ENCODE results near the gene TMEM131.
A peak's percentile ranks its signal among the peaks of the same experiment; 100 is the strongest.

Gene TMEM131

DNA sequence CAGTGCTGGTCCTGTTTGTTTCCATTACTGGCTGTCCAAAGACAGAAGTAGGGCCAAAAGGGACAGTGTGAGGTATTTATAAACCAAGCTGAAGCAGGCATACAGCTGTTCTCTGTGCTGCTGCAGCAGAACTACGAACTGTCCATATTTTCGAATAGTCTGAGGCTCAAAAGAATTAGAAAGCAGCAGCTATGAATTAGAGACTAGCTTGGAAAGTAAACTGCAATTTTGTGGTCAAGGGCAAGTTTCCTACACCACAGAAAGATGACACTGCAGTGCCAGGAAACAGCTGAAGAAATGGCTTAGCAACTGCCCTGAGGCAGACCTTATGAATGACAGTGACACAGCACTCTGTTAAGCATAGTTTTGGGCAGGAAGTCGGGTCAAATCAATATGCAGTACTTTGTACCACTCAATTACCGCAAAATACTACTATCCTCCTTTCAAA lies 125.3 kb downstream of the TMEM131 start (continued):
- no peak for TF ChIP-seq ZNF449 (tag by site-specific recombination; IDR thresholded peaks at IDR 0.05)
- TF ChIP-seq YY1 (tag by site-specific recombination; IDR thresholded peaks at IDR 0.05) = no peak
- TF ChIP-seq, protein P1, sequence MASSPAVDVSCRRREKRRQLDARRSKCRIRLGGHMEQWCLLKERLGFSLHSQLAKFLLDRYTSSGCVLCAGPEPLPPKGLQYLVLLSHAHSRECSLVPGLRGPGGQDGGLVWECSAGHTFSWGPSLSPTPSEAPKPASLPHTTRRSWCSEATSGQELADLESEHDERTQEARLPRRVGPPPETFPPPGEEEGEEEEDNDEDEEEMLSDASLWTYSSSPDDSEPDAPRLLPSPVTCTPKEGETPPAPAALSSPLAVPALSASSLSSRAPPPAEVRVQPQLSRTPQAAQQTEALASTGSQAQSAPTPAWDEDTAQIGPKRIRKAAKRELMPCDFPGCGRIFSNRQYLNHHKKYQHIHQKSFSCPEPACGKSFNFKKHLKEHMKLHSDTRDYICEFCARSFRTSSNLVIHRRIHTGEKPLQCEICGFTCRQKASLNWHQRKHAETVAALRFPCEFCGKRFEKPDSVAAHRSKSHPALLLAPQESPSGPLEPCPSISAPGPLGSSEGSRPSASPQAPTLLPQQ (tag by site-specific recombination; IDR thresholded peaks at IDR 0.05) = no peak
- no peak for TF ChIP-seq ZNF324 (tag by site-specific recombination; IDR thresholded peaks at IDR 0.05)
- no peak for TF ChIP-seq ZNF529 (tag by site-specific recombination; IDR thresholded peaks at IDR 0.05; ENCODE audit: insufficient replicate concordance)
- no peak for TF ChIP-seq ZNF202 (tag by site-specific recombination; IDR thresholded peaks at IDR 0.05; ENCODE audit: borderline replicate concordance)
- TF ChIP-seq SCRT2 (tag by site-specific recombination; IDR thresholded peaks at IDR 0.05) = no peak
- TF ChIP-seq, protein P2, sequence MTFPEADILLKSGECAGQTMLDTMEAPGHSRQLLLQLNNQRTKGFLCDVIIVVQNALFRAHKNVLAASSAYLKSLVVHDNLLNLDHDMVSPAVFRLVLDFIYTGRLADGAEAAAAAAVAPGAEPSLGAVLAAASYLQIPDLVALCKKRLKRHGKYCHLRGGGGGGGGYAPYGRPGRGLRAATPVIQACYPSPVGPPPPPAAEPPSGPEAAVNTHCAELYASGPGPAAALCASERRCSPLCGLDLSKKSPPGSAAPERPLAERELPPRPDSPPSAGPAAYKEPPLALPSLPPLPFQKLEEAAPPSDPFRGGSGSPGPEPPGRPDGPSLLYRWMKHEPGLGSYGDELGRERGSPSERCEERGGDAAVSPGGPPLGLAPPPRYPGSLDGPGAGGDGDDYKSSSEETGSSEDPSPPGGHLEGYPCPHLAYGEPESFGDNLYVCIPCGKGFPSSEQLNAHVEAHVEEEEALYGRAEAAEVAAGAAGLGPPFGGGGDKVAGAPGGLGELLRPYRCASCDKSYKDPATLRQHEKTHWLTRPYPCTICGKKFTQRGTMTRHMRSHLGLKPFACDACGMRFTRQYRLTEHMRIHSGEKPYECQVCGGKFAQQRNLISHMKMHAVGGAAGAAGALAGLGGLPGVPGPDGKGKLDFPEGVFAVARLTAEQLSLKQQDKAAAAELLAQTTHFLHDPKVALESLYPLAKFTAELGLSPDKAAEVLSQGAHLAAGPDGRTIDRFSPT (tag by site-specific recombination; IDR thresholded peaks at IDR 0.05) = no peak

GRCh38 chr2:97869722-97870346 lies 125.9 kb downstream of the TMEM131 start:
- no peak for TF ChIP-seq SCRT2 (tag by site-specific recombination; IDR thresholded peaks at IDR 0.05)
- no peak for TF ChIP-seq ZNF585B (tag by site-specific recombination; IDR thresholded peaks at IDR 0.05)
- no peak for TF ChIP-seq ZNF654 (tag by site-specific recombination; IDR thresholded peaks at IDR 0.05; ENCODE audit: low read depth)
- no peak for TF ChIP-seq ZNF664 (tag by site-specific recombination; IDR thresholded peaks at IDR 0.05)
- peaks cover 3% of the 10 kb centered on the region; the same call in 1 of the 2 replicates for H3K4me1 ChIP-seq (ENCODE audit: control insufficient read depth, insufficient read depth, low read length)
- POLR2A ChIA-PET = no interaction called here
- no peak overlapping the region for H3K27ac ChIP-seq (ENCODE audit: extremely low read depth, low read depth, low read length)
- no peak overlapping the region for H3K4me3 ChIP-seq (ENCODE audit: low read depth, low read length)
- CTCF ChIA-PET = interaction anchor here (1.3 kb wide), 1 partner anchor 29 kb away, joined by 3 read pairs; no protein-coding TSS in a partner anchor
- H3K9me3 ChIP-seq (ENCODE audit: control insufficient read depth, insufficient read depth, low read depth, low read length) = no peaks in the 10 kb centered on the region
- no peaks in the 10 kb centered on the region for H3K36me3 ChIP-seq (ENCODE audit: control insufficient read depth in 2 of 2, insufficient read depth in 1 of 2, low read length in 2 of 2)

DNA sequence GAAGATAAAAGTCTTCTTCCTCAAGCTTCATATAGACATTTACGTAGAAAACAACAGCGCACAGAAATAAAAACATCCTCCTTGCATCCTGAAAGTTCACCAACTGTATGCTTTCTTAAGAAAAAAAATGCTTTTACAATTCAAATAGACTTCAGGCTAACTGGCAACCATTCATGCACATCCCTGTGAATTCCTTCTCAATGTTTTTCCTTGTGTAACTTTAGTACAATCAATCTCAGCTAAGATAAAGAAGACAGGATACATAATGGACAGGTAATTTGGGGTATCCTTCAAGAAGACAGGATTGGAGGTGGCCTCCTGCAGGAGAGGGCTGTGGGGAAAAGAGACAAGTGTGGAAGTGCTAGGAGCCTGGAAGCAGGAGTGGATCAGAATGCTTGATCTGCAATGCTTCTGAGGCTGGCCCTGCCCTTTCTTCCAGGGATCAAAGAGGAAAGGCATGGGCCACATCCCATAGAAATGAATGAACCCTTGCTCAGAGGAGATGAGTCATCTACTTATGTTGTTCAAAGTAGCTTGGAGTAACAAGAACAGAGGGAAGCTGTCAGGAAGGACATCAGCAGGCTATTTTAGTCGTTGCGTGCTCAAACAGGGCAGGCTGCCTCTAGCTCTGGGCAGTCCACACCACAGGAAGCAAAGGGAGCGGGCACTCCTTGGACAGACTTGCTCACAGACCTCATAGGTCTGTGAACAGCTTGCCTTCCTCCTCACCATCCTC lies 126.6 kb downstream of the TMEM131 start:
- TF ChIP-seq ZNF530 (tag by site-specific recombination; IDR thresholded peaks at IDR 0.05; ENCODE audit: low read depth) (peak; percentile 58; the same call in 1 of the 2 replicates), ZNF664 (tag by site-specific recombination; IDR thresholded peaks at IDR 0.05) (no peak)
- POLR2A ChIA-PET = no interaction called here
- H3K27ac ChIP-seq (ENCODE audit: extremely low read depth, low read depth, low read length) = no peak overlapping the region
- no peaks in the 10 kb centered on the region for H3K9me3 ChIP-seq (ENCODE audit: control insufficient read depth, insufficient read depth, low read depth, low read length)
- H3K36me3 ChIP-seq (ENCODE audit: control insufficient read depth in 2 of 2, insufficient read depth in 1 of 2, low read length in 2 of 2) = no peaks in the 10 kb centered on the region
- CTCF ChIA-PET = interaction anchor here (0.6 to 1.3 kb wide), 2 partner anchors 28 to 515 kb away, joined by 3 read pairs; no protein-coding TSS in a partner anchor
- H3K4me1 ChIP-seq (ENCODE audit: control insufficient read depth, insufficient read depth, low read length) = peaks cover 3% of the 10 kb centered on the region; the same call in 1 of the 2 replicates
- H3K4me3 ChIP-seq (ENCODE audit: low read depth, low read length) = no peak overlapping the region

GRCh38 chr2:97863829-97864228 lies 131.9 kb downstream of the TMEM131 start:
- Histone ChIP-seq H3K9me3 (ENCODE audit: control insufficient read depth, insufficient read depth, low read depth, low read length) (no peaks in the 10 kb centered on the region), H3K4me1 (ENCODE audit: control insufficient read depth, insufficient read depth, low read length) (no peaks in the 10 kb centered on the region), H3K36me3 (ENCODE audit: control insufficient read depth in 2 of 2, insufficient read depth in 1 of 2, low read length in 2 of 2) (peaks cover 0 to 2% of the 10 kb centered on the region in 2 experiments; a peak in 1 of 3 replicates), H3K27ac (ENCODE audit: extremely low read depth, low read depth, low read length) (no peak overlapping the region), H3K4me3 (ENCODE audit: low read depth, low read length) (no peak overlapping the region)
- ChIA-PET CTCF (interaction anchor here (0.6 kb wide), 1 partner anchor 1202 kb away, joined by 3 read pairs; no protein-coding TSS in a partner anchor), POLR2A (no interaction called here)
- TF ChIP-seq KLF8 (tag by site-specific recombination; IDR thresholded peaks at IDR 0.05) (no peak), ZNF146 (tag by site-specific recombination; IDR thresholded peaks at IDR 0.05) (peak; percentile 74)

All from HEK293 (cell line).